Epithelial cell of umbilical artery (primary cell): ENCODE measurements around the gene RFX5. TPM values are rescaled to one million over a fixed set of nuclear protein-coding genes. Genes with fewer than 3 reads are reported as not detected.

Source experiments
- total RNA-seq: library from RNA; depleted of rRNA; stranded (reverse); fragments of >200 nt; gene quantifications from 2 replicates; pipeline ENCODE4 v1.2.3, GENCODE V29; 2014

RFX5 gene
- total RNA-seq, result 44.8 and 63.5 TPM in 2 replicates

DNA sequence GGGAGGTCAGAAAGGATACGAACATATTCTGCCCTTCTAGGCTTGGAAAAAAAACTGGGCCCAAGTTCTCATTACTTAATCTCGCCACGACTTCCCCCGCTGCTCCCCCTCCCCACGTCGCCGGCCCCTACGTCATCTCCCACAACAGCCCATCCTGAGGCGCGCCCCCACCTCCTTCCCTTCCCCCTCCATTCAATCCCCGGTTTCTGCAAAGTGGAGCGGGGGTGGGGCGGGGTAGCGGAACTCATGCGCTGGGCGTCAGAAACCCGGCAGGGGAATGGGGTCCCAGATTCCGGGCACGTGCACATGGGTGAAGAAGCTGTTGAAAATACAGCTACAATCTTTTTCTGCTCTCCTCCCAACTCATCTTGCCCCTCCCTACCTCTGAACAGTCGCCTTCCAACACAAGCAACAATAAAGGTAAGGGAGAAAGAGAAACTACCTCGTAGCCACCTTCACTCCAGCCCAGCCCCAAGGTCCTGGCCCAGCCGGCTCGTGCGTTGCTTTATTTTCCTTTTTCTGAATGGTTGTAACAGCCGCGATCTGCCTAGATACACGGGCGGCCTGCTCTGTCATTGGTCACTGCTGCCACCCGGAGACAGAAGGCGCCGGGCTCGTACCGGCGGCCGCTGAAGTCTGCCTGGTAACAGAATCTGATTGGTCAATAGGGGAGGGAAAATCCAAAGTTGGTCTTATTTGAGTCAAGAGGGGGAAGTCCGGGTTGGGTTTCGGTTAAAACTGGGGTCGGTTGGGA lies at the start of gene RFX5:
RFX5 (minus strand) TSS at position 484 of the 754 bp plus-strand sequence. CDS start 932 bp downstream, outside the sequence.

GRCh38 chr1:151372058-151372934 lies 25.2 kb upstream of the RFX5 start, which contains the start of gene SELENBP1:
SELENBP1 (minus strand) TSS chr1:151372705; CDS start chr1:151372641, 64 bp downstream.

GRCh38 chr1:151327223-151327902 lies 19.7 kb downstream of the RFX5 start, which contains the start of gene PI4KB:
PI4KB (minus strand) TSS chr1:151327416; CDS start chr1:151316481, 10,935 bp downstream.

Other genes with a start within 250 kb of the RFX5 start
- 5.8 and 8.8 TPM in 2 replicates for gene SEMA6C, start 200.6 kb downstream of the RFX5 start, total RNA-seq
- not detected in 2 replicates for gene TNFAIP8L2, start 190.6 kb downstream of the RFX5 start, total RNA-seq
- 2.6 and 4.4 TPM in 2 replicates for gene LYSMD1, start 181.3 kb downstream of the RFX5 start, total RNA-seq
- gene SCNM1, start 181.1 kb downstream of the RFX5 start, total RNA-seq, result 20.4 and 20.5 TPM in 2 replicates
- not detected in 2 replicates for gene TMOD4, start 171.3 kb downstream of the RFX5 start, total RNA-seq
- 69.8 and 76.7 TPM in 2 replicates for gene VPS72, start 157.1 kb downstream of the RFX5 start, total RNA-seq
- 45.1 and 48.6 TPM in 2 replicates for gene PIP5K1A, start 148.7 kb downstream of the RFX5 start, total RNA-seq
- 255 and 270 TPM in 2 replicates for gene PSMD4, start 92.5 kb downstream of the RFX5 start, total RNA-seq
- gene ZNF687, start 65.0 kb downstream of the RFX5 start, total RNA-seq, result 6.7 and 6.8 TPM in 2 replicates
- 29.2 and 37.8 TPM in 2 replicates for gene PI4KB, start 19.8 kb downstream of the RFX5 start, total RNA-seq
- gene SELENBP1, start 25.5 kb upstream of the RFX5 start, total RNA-seq, result 11.0 and 18.7 TPM in 2 replicates
- 409 and 511 TPM in 2 replicates for gene PSMB4, start 52.3 kb upstream of the RFX5 start, total RNA-seq
- 10.4 and 12.3 TPM in 2 replicates for gene POGZ, start 112.2 kb upstream of the RFX5 start, total RNA-seq
- gene CGN, start 164.1 kb upstream of the RFX5 start, total RNA-seq, result under 0.01 and 0.30 TPM in 2 replicates
- 2.6 and 5.5 TPM in 2 replicates for gene TUFT1, start 193.1 kb upstream of the RFX5 start, total RNA-seq